Coronary artery (tissue), 2 donors: ENCODE results near the gene CBY2.

Source experiments
- DNase-seq: peaks from one replicate; pipeline ENCODE4 v3.0.0-alpha.2; 2017; ENCODE audit warnings: low spot score
- H3K27ac ChIP-seq, 2 donors: fragments of 200-600 bp; sonication (generic); one replicate each; pipeline ENCODE4 v1.5.1; 2016 to 2019
- H3K4me3 ChIP-seq: fragments of 200-600 bp; sonication (generic); 2 replicates; pipeline ENCODE4 v1.5.1; 2016; ENCODE audit warnings: mild to moderate bottlenecking, moderate library complexity
- TF ChIP-seq, protein P1 (sequence below): fragments of 200-600 bp; sonication (generic); IDR thresholded peaks from one replicate; pipeline ENCODE4 v1.5.1; 2019; ENCODE audit warnings: antibody characterized with exemption

The CBY2 gene

GRCh38 chr13:45763419-45763818, 61.3 kb downstream of the CBY2 start:
- DNase-seq, result no peak
- Histone ChIP-seq H3K4me3 (no peak overlapping the region), H3K27ac (no peak overlapping the region)
- TF ChIP-seq, protein P1, sequence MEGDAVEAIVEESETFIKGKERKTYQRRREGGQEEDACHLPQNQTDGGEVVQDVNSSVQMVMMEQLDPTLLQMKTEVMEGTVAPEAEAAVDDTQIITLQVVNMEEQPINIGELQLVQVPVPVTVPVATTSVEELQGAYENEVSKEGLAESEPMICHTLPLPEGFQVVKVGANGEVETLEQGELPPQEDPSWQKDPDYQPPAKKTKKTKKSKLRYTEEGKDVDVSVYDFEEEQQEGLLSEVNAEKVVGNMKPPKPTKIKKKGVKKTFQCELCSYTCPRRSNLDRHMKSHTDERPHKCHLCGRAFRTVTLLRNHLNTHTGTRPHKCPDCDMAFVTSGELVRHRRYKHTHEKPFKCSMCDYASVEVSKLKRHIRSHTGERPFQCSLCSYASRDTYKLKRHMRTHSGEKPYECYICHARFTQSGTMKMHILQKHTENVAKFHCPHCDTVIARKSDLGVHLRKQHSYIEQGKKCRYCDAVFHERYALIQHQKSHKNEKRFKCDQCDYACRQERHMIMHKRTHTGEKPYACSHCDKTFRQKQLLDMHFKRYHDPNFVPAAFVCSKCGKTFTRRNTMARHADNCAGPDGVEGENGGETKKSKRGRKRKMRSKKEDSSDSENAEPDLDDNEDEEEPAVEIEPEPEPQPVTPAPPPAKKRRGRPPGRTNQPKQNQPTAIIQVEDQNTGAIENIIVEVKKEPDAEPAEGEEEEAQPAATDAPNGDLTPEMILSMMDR, result no peak
